HCT116 (cell line): Measurements from ENCODE around the gene CORO2B.

Experiments
- CEBPB ChIP-seq: IDR thresholded peaks from 2 replicates; pipeline ENCODE4 v1.6.1; 2012; ENCODE audit warnings: low read depth
- CTCF ChIP-seq, 3 experiments: fragments of 200-600 bp in 1 of 3; sonication (generic) in 1 of 3; IDR thresholded peaks in 2 of 3; conservative IDR thresholded peaks in 1 of 3; 2 replicates each; pipeline ENCODE4 v1.5.1; 2012 to 2017; ENCODE audit warnings: low read depth in 2 of 3, low read length in 2 of 3, antibody characterized with exemption in 1 of 3, borderline replicate concordance in 1 of 3, control low read depth in 1 of 3, mild to moderate bottlenecking in 1 of 3, mixed read lengths in 1 of 3, mixed run types in 1 of 3, moderate library complexity in 1 of 3; ENCODE audit not compliant: insufficient read depth in 1 of 3
- EZH2 ChIP-seq: fragments of 200-600 bp; sonication (generic); IDR thresholded peaks from 2 replicates; pipeline ENCODE4 v1.6.1; 2017; ENCODE audit warnings: antibody characterized with exemption, mixed run types
- FOSL1 ChIP-seq: IDR thresholded peaks from 2 replicates; pipeline ENCODE4 v1.6.1; 2012; ENCODE audit warnings: low read depth
- MAX ChIP-seq: IDR thresholded peaks from 2 replicates; pipeline ENCODE4 v1.6.1; 2012
- POLR2AphosphoS5 ChIP-seq: IDR thresholded peaks from 2 replicates; pipeline ENCODE4 v1.6.1; 2011; ENCODE audit warnings: mild to moderate bottlenecking, low read depth, low read length, moderate library complexity
- RAD21 ChIP-seq: IDR thresholded peaks from 2 replicates; pipeline ENCODE4 v1.6.1; 2012; ENCODE audit warnings: low read depth, mild to moderate bottlenecking
- REST ChIP-seq: IDR thresholded peaks from 2 replicates; pipeline ENCODE4 v1.6.1; 2012; ENCODE audit warnings: low read depth
- SIN3A ChIP-seq: IDR thresholded peaks from 2 replicates; pipeline ENCODE4 v1.6.1; 2012; ENCODE audit warnings: low read depth
- SP1 ChIP-seq: IDR thresholded peaks from 2 replicates; pipeline ENCODE4 v1.6.1; 2012; ENCODE audit warnings: low read depth

GRCh38 chr15:68583936-68584755 is 5.4 kb downstream of the CORO2B start:
- TF ChIP-seq CTCF (IDR thresholded peaks at IDR 0.05 in 2 of 3, conservative IDR thresholded peaks at IDR 0.05 in 1 of 3; ENCODE audit: borderline replicate concordance in 1 of 3, insufficient read depth in 1 of 3, low read depth in 2 of 3, low read length in 2 of 3) (no peak), CEBPB (no peak), RAD21 (no peak), POLR2AphosphoS5 (no peak), MAX (no peak), FOSL1 (no peak), SP1 (no peak), REST (no peak), SIN3A (no peak), EZH2 (no peak)
